ENCODE results near the gene RAB3C.
A peak's percentile ranks its signal among the peaks of the same experiment; 100 is the strongest.

The RAB3C gene

DNA sequence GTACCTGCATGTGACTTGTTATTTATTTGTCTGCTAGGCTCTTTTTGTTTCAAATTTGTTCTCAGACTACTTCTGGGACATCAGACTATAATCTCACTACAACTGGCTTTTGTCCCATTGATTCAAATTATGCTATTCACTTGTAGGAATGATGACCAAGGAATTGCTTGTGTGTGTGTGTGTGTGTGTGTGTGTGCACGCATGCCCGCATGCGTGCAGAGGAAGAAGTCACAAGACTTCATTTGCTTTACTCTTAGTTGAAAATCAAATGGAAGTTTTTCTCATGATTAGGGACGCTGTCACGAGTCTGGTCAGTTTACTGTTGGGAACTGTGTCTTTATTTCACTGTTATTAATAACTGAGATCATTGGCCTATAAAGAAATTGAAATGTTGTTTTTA lies 268.7 kb downstream of the RAB3C start:
- Histone ChIP-seq H3K27ac (no peak overlapping the region), H3K9me3 (replicated peaks in 1 of 11) (no peaks in the 10 kb centered on the region), H4K20me1 (no peaks in the 10 kb centered on the region), H3K4me1 (no peaks in the 10 kb centered on the region), H3K9ac (no peak overlapping the region), H3K4me3 (no peak overlapping the region), H3K4me2 (no peak overlapping the region), H3K36me3 (no peaks in the 10 kb centered on the region), H3K27me3 (no peaks in the 10 kb centered on the region)
- no peak for TF ChIP-seq Cebpa-rat (IDR thresholded peaks at IDR 0.05)

DNA sequence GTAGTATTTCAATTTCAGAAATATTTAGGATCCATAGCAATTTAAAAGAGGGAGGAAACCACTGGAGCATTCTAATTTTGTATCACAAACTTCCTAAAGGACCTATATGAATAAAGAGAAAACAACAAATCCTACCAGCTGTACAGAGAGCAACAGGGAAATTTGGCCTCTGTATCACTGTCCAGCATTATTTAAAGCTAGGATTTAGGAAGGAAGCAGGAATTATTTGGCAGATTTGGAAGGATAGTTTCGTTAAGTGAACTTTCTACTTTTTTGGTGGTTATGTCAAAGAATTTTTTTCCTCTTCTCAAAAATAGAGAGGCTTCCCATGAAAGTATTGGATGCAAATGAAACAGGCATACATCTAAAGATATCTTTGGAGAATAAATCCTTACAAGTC lies 269.7 kb downstream of the RAB3C start:
- Histone ChIP-seq H3K4me1 (no peaks in the 10 kb centered on the region), H3K9ac (no peak overlapping the region), H3K9me3 (replicated peaks in 1 of 11) (no peaks in the 10 kb centered on the region), H3K27ac (no peak overlapping the region), H3K27me3 (no peaks in the 10 kb centered on the region), H3K36me3 (no peaks in the 10 kb centered on the region), H3K4me3 (no peak overlapping the region), H3K4me2 (no peak overlapping the region), H4K20me1 (no peaks in the 10 kb centered on the region)
- TF ChIP-seq Cebpa-rat (IDR thresholded peaks at IDR 0.05) = no peak

DNA sequence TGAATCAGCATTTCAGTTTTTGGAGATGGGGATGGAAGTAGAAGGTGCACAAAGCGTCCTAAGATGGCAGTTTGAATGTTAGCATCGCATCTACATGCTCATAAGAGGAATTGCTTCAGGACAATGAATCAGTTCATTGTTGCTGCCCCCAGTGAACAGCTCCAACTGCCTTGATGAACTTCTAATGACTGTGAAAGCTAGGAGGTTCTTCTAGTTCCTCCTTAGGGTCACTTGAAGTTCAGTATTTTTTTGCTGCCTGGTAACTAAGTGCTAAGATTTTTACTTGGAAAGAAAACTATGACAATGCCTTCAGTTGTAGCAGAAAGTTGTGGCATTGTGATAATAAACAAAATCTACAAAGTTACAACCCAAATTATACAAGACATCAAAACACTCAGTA lies 271.6 kb downstream of the RAB3C start:
- no peak for TF ChIP-seq Cebpa-rat (IDR thresholded peaks at IDR 0.05)
- Histone ChIP-seq H4K20me1 (no peaks in the 10 kb centered on the region), H3K36me3 (no peaks in the 10 kb centered on the region), H3K4me3 (no peak overlapping the region), H3K27ac (no peak overlapping the region), H3K4me1 (no peaks in the 10 kb centered on the region), H3K9me3 (replicated peaks in 1 of 11) (no peaks in the 10 kb centered on the region), H3K9ac (no peak overlapping the region), H3K4me2 (no peak overlapping the region), H3K27me3 (no peaks in the 10 kb centered on the region)

DNA sequence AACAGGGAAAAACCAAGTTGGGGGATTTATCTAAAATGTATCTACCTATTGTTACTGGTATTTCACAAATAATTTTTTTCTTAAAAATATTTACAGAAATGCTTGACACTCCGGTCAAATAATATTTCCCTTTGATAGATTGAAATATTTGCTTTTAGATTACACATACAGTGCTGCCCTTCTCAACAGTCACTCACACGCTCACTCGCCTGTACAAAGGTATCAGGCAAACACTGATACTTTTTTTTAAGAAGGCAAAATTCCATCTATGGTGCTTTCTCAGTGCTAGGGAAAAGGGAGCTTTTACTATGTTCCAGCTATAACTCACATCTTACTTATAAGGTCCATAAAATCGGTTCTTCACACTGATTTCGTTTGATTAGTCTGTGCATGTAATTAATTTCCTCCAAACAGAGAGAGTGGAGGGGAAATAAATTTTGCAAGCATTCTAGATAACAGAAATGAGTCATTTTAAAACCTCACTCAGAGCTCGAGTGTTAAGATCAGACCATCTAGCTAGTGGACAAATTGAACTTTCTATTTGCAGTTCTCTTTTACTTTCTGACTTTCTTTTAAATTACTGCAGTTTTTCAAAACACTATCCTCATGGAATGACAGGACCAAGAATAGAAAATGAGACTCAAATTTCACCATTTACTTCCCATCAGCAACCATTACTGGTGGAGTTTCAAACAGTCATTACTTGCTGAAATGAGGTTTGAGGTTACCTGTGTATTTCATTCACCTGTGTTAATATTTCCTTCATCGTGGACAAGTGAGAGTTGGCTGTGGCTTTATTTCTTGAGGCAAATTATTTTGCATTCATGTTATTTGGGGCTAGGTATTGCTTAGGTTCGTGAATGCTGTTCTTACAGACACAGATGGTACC lies 273.2 kb downstream of the RAB3C start:
- H4K20me1 ChIP-seq = no peaks in the 10 kb centered on the region
- no peaks in the 10 kb centered on the region for H3K27me3 ChIP-seq
- H3K4me2 ChIP-seq = no peak overlapping the region

DNA sequence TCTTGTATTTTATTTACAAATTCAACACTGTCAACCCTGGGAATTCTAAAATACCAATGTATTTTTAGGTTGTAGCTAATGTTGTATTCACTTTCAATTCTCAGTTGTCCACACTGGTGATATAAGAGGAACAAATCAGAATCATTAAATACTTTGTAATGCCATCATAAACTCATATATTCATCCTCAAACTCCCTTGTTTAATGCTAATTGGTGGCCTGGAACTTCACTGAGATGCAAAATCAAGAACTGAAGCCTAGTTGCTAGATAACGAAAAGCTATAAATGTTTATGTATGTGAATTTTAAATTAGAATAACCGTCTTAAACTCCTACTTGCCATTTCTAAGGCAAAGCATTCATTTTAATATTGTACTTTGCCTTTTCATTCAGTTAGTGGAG lies 274.7 kb downstream of the RAB3C start:
- no peaks in the 10 kb centered on the region for H3K9me3 ChIP-seq (replicated peaks in 1 of 11)
- H4K20me1 ChIP-seq = no peaks in the 10 kb centered on the region
- H3K4me1 ChIP-seq = peaks cover 0 to 6% (median 5%) of the 10 kb centered on the region in 10 experiments; a peak in 6 of 20 replicates
- TF ChIP-seq Cebpa-rat (IDR thresholded peaks at IDR 0.05) = no peak
- no peaks in the 10 kb centered on the region for H3K36me3 ChIP-seq
- H3K27me3 ChIP-seq = no peaks in the 10 kb centered on the region
- no peak overlapping the region for H3K4me3 ChIP-seq
- no peak overlapping the region for H3K9ac ChIP-seq
- no peak overlapping the region for H3K27ac ChIP-seq
- H3K4me2 ChIP-seq = no peak overlapping the region

More for the DNA sequence above, 273.2 kb downstream of the RAB3C start:
- Histone ChIP-seq H3K4me3 (no peak overlapping the region), H3K27ac (no peak overlapping the region), H3K9me3 (replicated peaks in 1 of 11) (no peaks in the 10 kb centered on the region), H3K4me1 (peaks cover 0 to 6% (median 5%) of the 10 kb centered on the region in 10 experiments; a peak in 6 of 20 replicates), H3K9ac (no peak overlapping the region), H3K36me3 (no peaks in the 10 kb centered on the region)
- TF ChIP-seq Cebpa-rat (IDR thresholded peaks at IDR 0.05) = no peak

DNA sequence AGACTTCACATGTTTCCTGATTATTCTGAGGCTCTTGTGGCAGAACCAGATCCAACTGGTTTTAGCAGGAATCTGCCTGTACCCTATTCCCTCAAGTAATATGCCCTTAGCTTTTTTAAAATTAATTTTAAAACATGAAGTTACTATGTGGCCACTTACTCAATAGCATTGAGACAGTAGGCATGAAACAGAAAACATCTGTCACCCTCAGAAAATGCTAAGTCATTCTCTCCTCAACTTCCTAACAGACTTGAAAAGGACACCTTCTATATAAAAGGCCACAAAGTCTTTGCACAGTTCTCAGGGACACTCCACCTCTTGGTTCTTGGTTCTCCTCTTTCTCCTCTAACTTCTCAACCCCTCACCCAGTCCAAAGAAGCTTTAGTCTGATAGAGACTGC lies 277.8 kb downstream of the RAB3C start:
- Histone ChIP-seq H3K9me3 (replicated peaks in 1 of 11) (no peaks in the 10 kb centered on the region), H3K36me3 (no peaks in the 10 kb centered on the region), H3K4me2 (peak overlapping the region in 5 of 11 experiments; percentile 34 to 49 (median 40); a peak in 7 of 22 replicates), H3K9ac (no peak overlapping the region), H3K4me3 (no peak overlapping the region), H4K20me1 (no peaks in the 10 kb centered on the region), H3K27ac (peak overlapping the region in 4 of 11 experiments; percentile 23 to 42 (median 36); a peak in 5 of 22 replicates), H3K27me3 (no peaks in the 10 kb centered on the region), H3K4me1 (peaks cover 0 to 6% (median 5%) of the 10 kb centered on the region in 10 experiments; a peak in 6 of 20 replicates)
- no peak for TF ChIP-seq Cebpa-rat (IDR thresholded peaks at IDR 0.05)

DNA sequence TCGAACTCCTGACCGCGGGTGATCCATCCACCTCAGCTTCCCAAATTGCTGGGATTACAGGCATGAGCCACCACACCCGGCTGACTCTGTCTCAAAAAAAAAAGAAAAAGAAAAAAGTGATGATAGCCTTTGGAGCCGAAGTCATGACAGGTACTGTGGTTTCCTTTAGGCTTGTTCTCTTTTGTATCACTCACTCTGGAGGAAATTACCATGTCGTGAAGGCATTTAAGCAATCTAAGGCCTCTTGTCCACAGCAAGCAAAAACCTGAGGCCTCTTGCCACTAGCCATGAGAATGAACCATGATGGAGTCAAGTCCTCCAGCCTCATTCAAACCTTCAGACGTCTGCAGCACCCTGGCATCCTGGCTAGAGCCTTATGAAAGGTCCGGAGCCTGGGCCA lies 286.1 kb downstream of the RAB3C start:
- H3K27ac ChIP-seq = no peak overlapping the region
- no peak for TF ChIP-seq Cebpa-rat (IDR thresholded peaks at IDR 0.05)
- H3K4me2 ChIP-seq = no peak overlapping the region
- H3K4me3 ChIP-seq = no peak overlapping the region
- H3K27me3 ChIP-seq = no peaks in the 10 kb centered on the region
- H4K20me1 ChIP-seq = no peaks in the 10 kb centered on the region
- H3K9ac ChIP-seq = no peak overlapping the region
- no peaks in the 10 kb centered on the region for H3K36me3 ChIP-seq
- H3K4me1 ChIP-seq = no peaks in the 10 kb centered on the region
- H3K9me3 ChIP-seq (replicated peaks in 1 of 11) = no peaks in the 10 kb centered on the region

DNA sequence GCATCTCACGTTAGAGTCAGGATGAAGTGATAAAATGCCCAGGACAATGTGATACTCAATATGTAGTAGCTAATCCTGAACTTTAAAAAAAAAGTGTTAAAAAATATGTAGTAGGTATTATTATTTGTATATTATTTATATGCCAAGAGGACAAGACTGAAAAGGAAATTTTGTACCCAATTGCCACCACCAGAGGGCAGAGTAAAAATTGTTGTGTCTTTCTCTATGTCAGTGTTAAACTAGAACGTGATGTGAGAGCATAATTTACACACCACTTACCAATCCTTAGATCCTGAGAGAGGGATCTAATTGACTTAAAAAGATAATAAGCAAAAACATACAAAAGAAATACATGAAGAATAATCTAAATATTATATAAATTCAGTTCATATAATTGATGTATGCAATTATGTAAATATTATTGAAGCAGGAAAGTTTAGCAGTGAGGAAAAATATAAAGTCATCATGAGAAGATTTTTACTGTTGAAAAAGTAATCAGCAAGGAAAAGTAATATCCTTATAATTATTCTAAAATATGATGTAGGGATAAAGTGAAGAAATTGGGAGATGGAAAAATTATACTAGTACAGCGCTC lies 288.9 kb downstream of the RAB3C start:
- Histone ChIP-seq H3K4me3 (no peak overlapping the region), H4K20me1 (no peaks in the 10 kb centered on the region), H3K9me3 (replicated peaks in 1 of 11) (no peaks in the 10 kb centered on the region), H3K9ac (no peak overlapping the region), H3K36me3 (no peaks in the 10 kb centered on the region), H3K27me3 (no peaks in the 10 kb centered on the region), H3K27ac (no peak overlapping the region), H3K4me1 (no peaks in the 10 kb centered on the region), H3K4me2 (no peak overlapping the region)
- TF ChIP-seq Cebpa-rat (IDR thresholded peaks at IDR 0.05) = no peak

DNA sequence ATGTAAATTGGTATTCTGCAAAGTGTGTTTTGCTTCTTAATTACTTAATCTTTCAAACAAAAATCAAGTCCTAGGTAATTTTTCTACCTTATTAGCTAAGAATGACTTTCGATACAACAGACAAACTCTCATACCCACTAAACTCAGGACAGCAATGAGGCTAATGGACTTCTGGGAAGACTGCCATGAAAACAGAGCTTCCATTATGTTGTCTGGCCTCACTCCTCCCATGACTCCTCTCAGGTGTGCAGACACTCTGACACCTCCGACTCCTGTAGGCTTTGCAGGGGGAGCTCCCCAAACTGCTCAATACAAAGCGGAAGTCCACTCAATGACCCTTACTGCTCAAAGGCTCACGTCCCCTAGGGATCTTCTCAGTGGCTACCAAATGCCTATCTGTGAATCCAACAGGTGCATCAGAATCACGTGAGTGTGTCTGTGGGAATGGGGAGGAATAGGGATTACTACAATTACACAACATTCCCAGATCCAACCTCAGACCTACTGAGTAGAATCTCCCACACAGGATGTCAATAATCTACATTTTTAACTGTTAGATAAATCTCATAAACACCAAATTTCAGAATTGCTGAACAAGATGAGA lies 289.9 kb downstream of the RAB3C start:
- H3K27me3 ChIP-seq = no peaks in the 10 kb centered on the region
- no peak overlapping the region for H3K9ac ChIP-seq
- H3K27ac ChIP-seq = no peak overlapping the region
- H3K4me3 ChIP-seq = no peak overlapping the region
- H3K36me3 ChIP-seq = no peaks in the 10 kb centered on the region
- H3K9me3 ChIP-seq (replicated peaks in 1 of 11) = no peaks in the 10 kb centered on the region
- no peak overlapping the region for H3K4me2 ChIP-seq
- H3K4me1 ChIP-seq = no peaks in the 10 kb centered on the region
- H4K20me1 ChIP-seq = no peaks in the 10 kb centered on the region
- TF ChIP-seq Cebpa-rat (IDR thresholded peaks at IDR 0.05) = no peak

Measured in BLaER1 treated with 17β-estradiol and CSF1 and Interleukin-3, amounts not matched to agents 10 nM and 100 nM (cell line).